Muscle layer of colon (tissue), 2 donors: ENCODE measurements around the gene SLC7A7.

Experiments used
- H3K27ac ChIP-seq: one replicate; pipeline ENCODE4 v1.7.0; 2013; ENCODE audit warnings: low read depth, mild to moderate bottlenecking, low read length, moderate library complexity
- H3K27me3 ChIP-seq, 2 donors: one replicate each; pipeline ENCODE4 v1.7.0; 2013; ENCODE audit warnings: low read length in 2 of 2, mild to moderate bottlenecking in 2 of 2; ENCODE audit not compliant: insufficient read depth in 2 of 2, control insufficient read depth in 1 of 2
- H3K36me3 ChIP-seq: one replicate; pipeline ENCODE4 v1.7.0; 2013; ENCODE audit warnings: mild to moderate bottlenecking, low read length; ENCODE audit not compliant: insufficient read depth
- H3K4me1 ChIP-seq: one replicate; pipeline ENCODE4 v1.7.0; 2013; ENCODE audit warnings: mild to moderate bottlenecking, low read length; ENCODE audit not compliant: insufficient read depth
- H3K4me3 ChIP-seq, 2 donors: one replicate each; pipeline ENCODE4 v1.7.0; 2013; ENCODE audit warnings: low read length in 2 of 2, low read depth in 1 of 2, mild to moderate bottlenecking in 1 of 2, moderate library complexity in 1 of 2
- H3K9ac ChIP-seq: one replicate; pipeline ENCODE4 v1.7.0; 2013; ENCODE audit warnings: low read length
- H3K9me3 ChIP-seq: one replicate; pipeline ENCODE4 v1.7.0; 2013; ENCODE audit warnings: mild to moderate bottlenecking, low read length
- donor health status: abdominal sarcoma.
- donor health status: Adenocarcinoma of cecum.

Gene SLC7A7

DNA sequence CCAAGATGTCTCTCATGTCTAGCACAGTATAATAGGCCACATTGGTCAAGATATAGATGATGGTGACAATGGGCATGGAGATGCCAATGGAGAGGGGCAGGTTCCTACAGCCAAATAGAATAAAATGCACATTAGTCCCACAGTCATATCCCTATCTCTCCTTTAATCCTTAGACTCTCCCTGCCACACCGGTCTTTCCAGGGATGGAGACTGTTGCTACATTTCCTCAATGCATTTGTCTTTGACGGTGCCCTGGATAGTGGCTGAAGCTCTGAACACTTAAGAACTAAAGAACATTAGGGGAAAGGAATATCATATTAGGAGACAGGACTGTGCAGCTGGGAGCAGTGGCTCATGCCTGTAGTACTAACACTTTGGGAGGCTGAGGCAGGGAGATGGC lies 39.0 kb downstream of the SLC7A7 start:
- Histone ChIP-seq H3K4me3 (no peak overlapping the region), H3K27ac (no peak overlapping the region), H3K9me3 (no peaks in the 10 kb centered on the region), H3K36me3 (peaks cover 15% of the 10 kb centered on the region), H3K9ac (no peak overlapping the region), H3K27me3 (no peaks in the 10 kb centered on the region), H3K4me1 (no peaks in the 10 kb centered on the region)

DNA sequence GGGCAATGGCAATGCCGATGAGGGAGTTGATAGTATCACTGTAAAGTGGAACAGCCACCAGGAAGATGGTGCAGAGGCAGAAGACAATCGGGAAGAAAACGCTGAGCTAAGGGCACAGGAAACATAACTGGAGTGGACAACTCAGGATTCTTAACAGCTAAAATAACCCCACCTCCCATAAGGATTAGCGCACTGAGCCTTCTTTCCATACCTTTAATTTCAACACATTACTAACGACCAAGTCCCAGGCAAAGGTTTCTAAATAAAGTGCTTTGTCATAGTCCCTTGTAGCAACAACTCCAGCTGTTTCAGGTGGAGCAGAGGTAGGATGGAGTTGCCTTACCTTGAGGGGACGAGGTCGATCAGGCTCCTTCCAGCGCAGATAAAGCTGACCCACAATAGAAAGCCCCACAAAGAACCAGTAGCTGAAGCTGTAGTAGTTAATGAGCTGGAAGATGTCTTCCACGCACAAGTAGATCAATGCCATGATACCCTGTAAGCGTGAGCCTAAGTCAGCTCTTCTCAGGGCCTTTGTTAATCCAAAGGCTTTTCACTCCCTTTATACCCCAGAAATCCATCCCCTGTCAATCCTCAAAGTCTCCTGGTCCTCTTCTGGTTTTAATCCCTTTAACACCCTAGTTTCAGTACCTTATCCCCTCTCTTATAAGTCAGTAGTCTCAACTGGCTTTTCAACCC lies 41.1 kb downstream of the SLC7A7 start:
- no peaks in the 10 kb centered on the region for H3K27me3 ChIP-seq
- H3K27ac ChIP-seq: no peak overlapping the region
- peaks cover 36% of the 10 kb centered on the region for H3K36me3 ChIP-seq
- H3K9me3 ChIP-seq: no peaks in the 10 kb centered on the region
- H3K9ac ChIP-seq: no peak overlapping the region
- no peaks in the 10 kb centered on the region for H3K4me1 ChIP-seq
- H3K4me3 ChIP-seq: no peak overlapping the region

DNA sequence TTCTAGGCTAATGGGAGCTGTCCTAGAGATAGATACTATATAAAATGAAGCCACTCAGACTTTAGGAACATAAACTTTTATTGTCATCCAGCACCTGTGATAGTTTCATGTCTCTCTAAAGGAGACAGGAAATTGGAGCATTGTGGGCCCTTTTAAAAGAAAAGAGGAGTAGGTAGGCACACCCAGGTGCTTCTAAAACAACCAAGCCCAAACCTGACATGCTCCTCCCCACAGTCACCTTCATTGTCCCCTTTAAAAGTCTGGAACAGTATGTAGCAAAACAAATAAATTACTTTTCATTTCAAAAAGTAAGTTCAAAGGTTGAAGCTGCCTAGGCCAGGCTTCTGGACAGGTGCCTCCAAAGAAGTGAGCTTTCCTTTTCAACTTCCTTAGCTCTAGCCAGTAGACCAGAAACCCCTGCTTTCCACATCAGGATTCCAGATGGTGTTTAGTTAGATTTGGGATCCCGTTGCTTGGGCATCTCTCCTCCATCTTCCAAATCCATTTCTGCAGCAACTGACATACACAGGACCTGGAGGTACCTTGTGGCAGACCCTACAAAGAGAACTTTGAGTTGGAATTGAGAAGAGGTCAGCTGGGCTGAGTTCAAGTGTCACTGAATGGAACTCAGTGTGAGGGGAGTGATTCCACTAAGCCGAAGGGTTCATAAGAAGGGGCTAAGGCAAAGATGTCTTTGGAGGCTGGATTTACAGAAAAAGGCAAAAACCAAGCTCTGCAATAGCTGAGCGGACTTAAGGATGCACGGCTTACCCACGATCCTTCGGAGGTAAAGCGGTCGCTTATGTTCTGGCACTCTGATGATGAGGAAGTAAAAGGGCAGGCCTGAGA lies 41.8 kb downstream of the SLC7A7 start:
- Histone ChIP-seq H3K4me1 (no peaks in the 10 kb centered on the region), H3K4me3 (no peak overlapping the region), H3K9ac (no peak overlapping the region), H3K27me3 (no peaks in the 10 kb centered on the region), H3K36me3 (peaks cover 40% of the 10 kb centered on the region), H3K9me3 (no peaks in the 10 kb centered on the region), H3K27ac (no peak overlapping the region)

DNA sequence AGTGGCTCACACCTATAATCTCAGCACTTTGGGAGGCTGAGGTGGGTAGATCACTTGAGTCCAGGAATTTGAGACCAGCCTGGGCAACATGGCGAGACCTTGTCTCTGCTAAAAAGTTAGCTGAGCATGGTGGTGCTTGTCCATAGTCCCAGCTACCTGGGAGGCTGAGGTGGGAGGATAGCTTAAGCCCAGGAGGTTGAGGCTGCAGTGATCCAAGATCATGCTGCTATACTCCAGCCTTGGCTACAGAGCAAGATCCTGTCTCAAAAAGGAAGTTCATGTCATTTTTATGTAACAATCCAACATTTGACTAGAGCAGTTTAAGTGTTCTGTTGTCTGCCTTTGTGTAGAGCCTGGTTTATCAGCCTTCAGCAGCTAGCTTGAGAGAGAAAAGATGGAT lies 42.5 kb downstream of the SLC7A7 start:
- H3K27me3 ChIP-seq: no peaks in the 10 kb centered on the region
- no peak overlapping the region for H3K4me3 ChIP-seq
- H3K9me3 ChIP-seq: no peaks in the 10 kb centered on the region
- H3K27ac ChIP-seq: no peak overlapping the region
- peaks cover 46% of the 10 kb centered on the region for H3K36me3 ChIP-seq
- no peak overlapping the region for H3K9ac ChIP-seq
- peaks cover 6% of the 10 kb centered on the region for H3K4me1 ChIP-seq

DNA sequence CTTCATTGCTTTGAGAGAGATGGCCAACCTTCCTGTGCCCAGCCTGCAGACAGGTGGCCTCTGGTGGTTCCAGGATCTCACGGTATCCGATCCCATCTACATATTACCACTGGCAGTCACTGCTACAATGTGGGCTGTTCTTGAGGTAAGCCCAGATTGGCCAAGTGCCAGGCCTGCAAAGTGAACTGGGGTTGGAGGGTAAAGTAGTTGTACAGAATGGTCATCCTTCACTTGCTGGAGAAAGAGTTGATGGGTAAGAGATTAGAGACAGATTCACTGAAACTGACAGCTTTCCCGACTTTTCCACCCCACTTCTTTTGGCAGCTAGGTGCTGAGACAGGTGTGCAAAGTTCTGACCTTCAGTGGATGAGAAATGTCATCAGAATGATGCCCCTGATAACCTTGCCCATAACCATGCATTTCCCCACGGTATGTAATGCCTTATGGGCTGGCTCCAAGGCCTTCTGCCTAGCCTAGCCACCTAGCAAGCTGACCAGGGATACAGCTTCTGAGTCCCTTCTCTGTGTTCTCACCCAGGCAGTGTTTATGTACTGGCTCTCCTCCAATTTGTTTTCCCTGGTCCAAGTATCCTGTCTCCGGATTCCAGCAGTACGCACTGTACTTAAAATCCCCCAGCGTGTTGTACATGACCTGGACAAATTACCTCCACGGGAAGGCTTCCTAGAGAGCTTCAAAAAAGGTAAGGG lies 44.6 kb downstream of the SLC7A7 start:
- H3K27ac ChIP-seq: no peak overlapping the region
- no peaks in the 10 kb centered on the region for H3K9me3 ChIP-seq
- peaks cover 47% of the 10 kb centered on the region for H3K36me3 ChIP-seq
- no peak overlapping the region for H3K9ac ChIP-seq
- H3K4me1 ChIP-seq: peaks cover 14% of the 10 kb centered on the region
- H3K27me3 ChIP-seq: no peaks in the 10 kb centered on the region
- H3K4me3 ChIP-seq: no peak overlapping the region

DNA sequence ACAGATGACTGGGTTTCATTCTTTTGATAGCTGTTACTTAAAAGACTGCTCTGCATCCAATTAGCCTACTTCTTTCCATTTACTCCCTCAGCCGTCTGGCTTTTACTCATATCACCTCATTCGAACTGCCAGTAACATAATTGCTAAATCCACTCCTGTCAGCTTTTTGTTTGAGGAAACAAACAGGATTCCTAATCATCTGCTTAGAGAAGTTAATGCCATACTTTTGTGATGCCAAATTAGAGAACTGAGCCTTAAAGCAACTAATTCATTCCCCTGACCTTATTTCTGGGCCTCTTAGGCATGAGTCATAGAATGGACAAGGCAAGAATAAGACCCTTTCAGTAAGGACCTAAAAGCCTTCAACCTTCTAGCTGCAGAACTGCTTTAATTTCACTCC lies 45.9 kb downstream of the SLC7A7 start:
- no peak overlapping the region for H3K9ac ChIP-seq
- H3K9me3 ChIP-seq: no peaks in the 10 kb centered on the region
- H3K4me1 ChIP-seq: peaks cover 14% of the 10 kb centered on the region
- peaks cover 43% of the 10 kb centered on the region for H3K36me3 ChIP-seq
- no peaks in the 10 kb centered on the region for H3K27me3 ChIP-seq
- H3K4me3 ChIP-seq: no peak overlapping the region
- no peak overlapping the region for H3K27ac ChIP-seq

DNA sequence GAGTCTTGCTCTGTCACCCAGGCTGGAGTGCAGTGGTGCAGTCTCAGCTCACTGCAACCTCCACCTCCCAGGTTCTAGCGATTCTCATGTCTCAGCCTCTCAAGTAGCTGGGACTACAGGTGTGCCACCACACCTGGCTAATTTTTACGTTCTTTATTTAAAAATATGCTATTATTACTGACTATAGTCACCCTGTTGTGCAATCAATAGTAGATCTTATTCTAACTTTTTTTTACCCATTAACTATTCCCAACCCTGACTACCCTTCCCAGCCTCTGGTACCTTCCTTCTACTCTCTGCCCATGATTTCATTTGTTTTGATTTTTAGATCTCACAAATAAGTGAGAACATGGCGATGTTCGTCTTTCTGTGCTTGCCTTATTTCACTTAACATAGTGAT lies 46.3 kb downstream of the SLC7A7 start:
- H3K9ac ChIP-seq: no peak overlapping the region
- H3K36me3 ChIP-seq: peaks cover 41% of the 10 kb centered on the region
- no peaks in the 10 kb centered on the region for H3K9me3 ChIP-seq
- no peak overlapping the region for H3K4me3 ChIP-seq
- H3K27me3 ChIP-seq: no peaks in the 10 kb centered on the region
- H3K4me1 ChIP-seq: peaks cover 14% of the 10 kb centered on the region
- no peak overlapping the region for H3K27ac ChIP-seq

DNA sequence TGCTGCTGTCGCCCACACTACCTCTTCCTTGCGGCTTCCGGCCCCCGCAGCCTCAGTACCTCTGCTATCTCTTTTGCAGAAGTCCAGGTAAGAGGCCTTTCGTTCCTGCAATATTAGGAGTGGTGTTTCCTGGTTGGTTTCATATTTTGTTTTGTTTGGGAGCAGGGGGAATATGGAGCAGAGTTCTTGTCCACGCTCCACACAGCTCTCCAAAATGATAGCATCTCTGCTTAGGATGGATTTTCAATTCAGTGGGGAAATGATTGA lies 48.0 kb downstream of the SLC7A7 start:
- Histone ChIP-seq H3K27me3 (no peaks in the 10 kb centered on the region), H3K4me3 (peak overlapping the region; percentile 75 to 90), H3K36me3 (peaks cover 39% of the 10 kb centered on the region), H3K9me3 (no peaks in the 10 kb centered on the region), H3K4me1 (peaks cover 14% of the 10 kb centered on the region), H3K9ac (peak overlapping the region; percentile 66), H3K27ac (peak overlapping the region; percentile 74)

DNA sequence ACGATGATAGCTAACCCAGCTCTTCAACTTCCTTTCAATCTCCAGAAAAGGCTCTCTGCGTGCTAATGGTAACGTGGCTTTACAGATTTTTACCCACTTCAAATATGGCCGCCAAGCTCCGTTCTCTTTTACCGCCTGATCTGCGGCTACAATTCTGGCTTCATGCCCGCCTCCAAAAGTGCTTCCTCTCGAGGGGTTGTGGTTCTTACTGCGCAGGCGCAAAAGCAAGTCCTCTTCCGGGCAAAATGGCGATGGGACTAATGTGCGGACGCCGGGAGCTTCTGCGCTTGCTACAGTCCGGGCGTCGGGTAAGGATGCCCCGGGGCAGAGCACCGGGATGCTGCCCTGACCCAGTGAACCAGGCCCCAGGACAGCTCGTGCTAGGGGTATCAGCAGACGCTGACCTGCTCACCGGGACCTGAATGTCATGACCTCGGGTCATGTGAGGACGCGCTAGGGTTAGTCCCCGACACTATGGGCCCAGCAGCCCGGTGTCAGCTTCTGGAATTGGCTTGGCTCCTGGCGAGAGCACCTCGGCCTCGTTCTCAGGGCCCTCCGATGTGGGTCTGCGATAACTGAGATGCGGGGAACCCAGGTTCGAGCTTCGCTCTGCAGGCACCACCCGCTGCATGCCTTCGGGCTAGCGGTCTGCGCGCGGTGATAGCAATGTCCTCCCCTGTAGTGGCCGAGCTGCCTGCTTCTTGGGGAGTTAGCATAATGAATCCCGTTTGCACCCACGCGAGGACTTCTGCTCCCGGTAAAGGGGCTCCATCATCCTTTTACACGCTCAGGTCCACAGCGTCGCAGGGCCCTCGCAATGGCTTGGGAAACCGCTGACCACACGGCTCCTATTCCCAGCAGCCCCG lies 48.5 kb downstream of the SLC7A7 start, which contains the start of gene OXA1L:
TSS of gene OXA1L (plus strand) at position 232 of the 866 bp plus-strand sequence. CDS start at position 246, 14 bp downstream.
- H3K27ac ChIP-seq: peak within 1 kb of the TSS; percentile 74
- peak within 1 kb of the TSS; percentile 75 to 90 for H3K4me3 ChIP-seq
- no peaks in the 10 kb centered on the region for H3K27me3 ChIP-seq
- H3K9me3 ChIP-seq: no peaks in the 10 kb centered on the region
- H3K9ac ChIP-seq: peak within 1 kb of the TSS; percentile 66
- peaks cover 36% of the 10 kb centered on the region for H3K36me3 ChIP-seq
- H3K4me1 ChIP-seq: peaks cover 14% of the 10 kb centered on the region

DNA sequence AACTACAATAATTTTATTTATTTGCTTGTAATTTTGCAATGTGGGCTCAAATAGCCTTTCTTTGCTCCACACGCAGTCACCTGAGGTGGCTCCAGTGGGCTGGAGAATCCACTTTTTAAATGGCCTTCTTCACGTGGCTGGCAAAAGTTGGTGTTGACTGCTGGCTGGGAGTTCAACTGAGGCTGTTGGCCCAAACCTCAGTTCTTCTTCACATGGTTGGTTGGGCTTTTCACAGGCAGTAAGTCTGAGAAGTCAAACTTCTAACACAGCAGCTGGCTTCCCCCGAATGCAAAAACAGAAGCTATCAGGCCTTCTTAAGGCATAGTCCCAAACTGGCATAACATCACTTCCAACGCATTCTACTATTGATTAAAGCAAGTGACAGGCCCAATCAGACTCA lies 50.9 kb downstream of the SLC7A7 start:
- no peaks in the 10 kb centered on the region for H3K9me3 ChIP-seq
- H3K9ac ChIP-seq: no peak overlapping the region
- no peak overlapping the region for H3K4me3 ChIP-seq
- H3K36me3 ChIP-seq: peaks cover 13% of the 10 kb centered on the region
- peaks cover 14% of the 10 kb centered on the region for H3K4me1 ChIP-seq
- H3K27ac ChIP-seq: peak overlapping the region; percentile 12
- no peaks in the 10 kb centered on the region for H3K27me3 ChIP-seq

DNA sequence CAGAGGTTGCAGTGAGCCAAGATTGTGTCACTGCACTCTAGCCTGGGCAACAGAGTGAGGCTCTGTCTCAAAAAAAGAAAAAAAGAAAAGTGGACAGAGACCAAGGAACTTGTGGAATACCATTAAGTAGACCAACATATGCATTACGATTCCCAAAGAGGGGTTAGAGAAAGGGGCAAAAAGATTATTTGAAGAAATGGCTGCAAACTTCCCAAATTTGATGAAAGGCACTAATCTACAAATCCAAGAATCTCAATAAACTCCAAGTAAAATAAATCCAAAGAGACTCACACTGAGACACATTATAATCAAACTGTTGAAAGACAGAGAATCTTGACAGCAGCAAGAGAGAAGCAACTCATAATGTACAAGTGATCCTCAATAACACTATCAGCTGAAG lies 53.5 kb downstream of the SLC7A7 start:
- Histone ChIP-seq H3K9ac (no peak overlapping the region), H3K9me3 (no peaks in the 10 kb centered on the region), H3K36me3 (no peaks in the 10 kb centered on the region), H3K4me1 (no peaks in the 10 kb centered on the region), H3K27me3 (no peaks in the 10 kb centered on the region), H3K27ac (no peak overlapping the region), H3K4me3 (no peak overlapping the region)
